Astrocyte (in vitro differentiated cells and primary cell): ENCODE data around the gene EPAS1.

ENCODE experiments used
- EZH2 ChIP-seq: IDR thresholded peaks from 2 replicates; pipeline ENCODE4 v1.6.1; 2012; ENCODE audit warnings: mild to moderate bottlenecking, low read length, inconsistent platforms; ENCODE audit not compliant: insufficient read depth
- TF ChIP-seq, protein P1 (sequence below): IDR thresholded peaks from 2 replicates; pipeline ENCODE4 v1.5.1; 2011; ENCODE audit warnings: low read depth, mild to moderate bottlenecking, inconsistent platforms, low read length, moderate library complexity; ENCODE audit not compliant: insufficient read depth

DNA sequence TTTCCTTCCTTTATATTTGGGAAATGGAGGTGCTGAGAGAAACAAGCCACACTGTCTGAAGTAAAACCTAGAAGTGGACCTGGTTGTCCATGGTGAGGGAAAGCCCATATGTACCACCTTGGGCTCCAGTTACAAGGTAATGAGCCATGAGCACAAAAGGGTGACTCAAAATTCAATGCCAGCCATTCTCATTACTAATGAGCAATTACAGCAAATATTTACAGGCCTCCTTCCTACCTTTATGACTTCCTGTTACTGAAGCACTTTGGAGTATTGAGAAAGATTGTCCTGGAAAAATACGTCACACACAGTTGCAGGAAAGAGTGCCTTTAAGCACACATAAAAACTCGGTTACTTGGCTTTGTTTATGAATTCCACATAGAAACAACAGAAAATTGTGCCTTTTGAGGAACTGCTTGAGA lies 9.1 kb downstream of the EPAS1 start:
- TF ChIP-seq, protein P1, sequence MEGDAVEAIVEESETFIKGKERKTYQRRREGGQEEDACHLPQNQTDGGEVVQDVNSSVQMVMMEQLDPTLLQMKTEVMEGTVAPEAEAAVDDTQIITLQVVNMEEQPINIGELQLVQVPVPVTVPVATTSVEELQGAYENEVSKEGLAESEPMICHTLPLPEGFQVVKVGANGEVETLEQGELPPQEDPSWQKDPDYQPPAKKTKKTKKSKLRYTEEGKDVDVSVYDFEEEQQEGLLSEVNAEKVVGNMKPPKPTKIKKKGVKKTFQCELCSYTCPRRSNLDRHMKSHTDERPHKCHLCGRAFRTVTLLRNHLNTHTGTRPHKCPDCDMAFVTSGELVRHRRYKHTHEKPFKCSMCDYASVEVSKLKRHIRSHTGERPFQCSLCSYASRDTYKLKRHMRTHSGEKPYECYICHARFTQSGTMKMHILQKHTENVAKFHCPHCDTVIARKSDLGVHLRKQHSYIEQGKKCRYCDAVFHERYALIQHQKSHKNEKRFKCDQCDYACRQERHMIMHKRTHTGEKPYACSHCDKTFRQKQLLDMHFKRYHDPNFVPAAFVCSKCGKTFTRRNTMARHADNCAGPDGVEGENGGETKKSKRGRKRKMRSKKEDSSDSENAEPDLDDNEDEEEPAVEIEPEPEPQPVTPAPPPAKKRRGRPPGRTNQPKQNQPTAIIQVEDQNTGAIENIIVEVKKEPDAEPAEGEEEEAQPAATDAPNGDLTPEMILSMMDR: no peak
- no peak for TF ChIP-seq EZH2
